ENCODE data around the gene SLC24A4.

SLC24A4 gene

GRCh38 chr14:92484132-92484823 is 161.3 kb downstream of the SLC24A4 start:
- no peak for DNase-seq

- no peak for DNase-seq
These were observed 163.9 kb downstream of the SLC24A4 start for GRCh38 chr14:92486881-92487280.

- no peak for DNase-seq
These were observed 164.7 kb downstream of the SLC24A4 start for GRCh38 chr14:92487513-92488133.

GRCh38 chr14:92489394-92490238 is 166.7 kb downstream of the SLC24A4 start:
- DNase-seq: no peak

- no peak for DNase-seq
These were observed 167.4 kb downstream of the SLC24A4 start for GRCh38 chr14:92490239-92490959.

- DNase-seq: no peak
These were observed 168.8 kb downstream of the SLC24A4 start for GRCh38 chr14:92491782-92492181.

GRCh38 chr14:92492258-92492657 is 169.3 kb downstream of the SLC24A4 start:
- DNase-seq: no peak

- no peak for DNase-seq
These were observed 170.1 kb downstream of the SLC24A4 start for GRCh38 chr14:92493024-92493423.

- no peak for DNase-seq
These were observed 170.5 kb downstream of the SLC24A4 start for GRCh38 chr14:92493492-92493891.

- no peak for DNase-seq
These were observed 171.5 kb downstream of the SLC24A4 start for GRCh38 chr14:92494512-92494911.

- DNase-seq: no peak
These were observed 172.1 kb downstream of the SLC24A4 start for GRCh38 chr14:92495027-92495426.

- no peak for DNase-seq
These were observed 173.4 kb downstream of the SLC24A4 start for GRCh38 chr14:92496191-92496857.

GRCh38 chr14:92497391-92497790 is 174.4 kb downstream of the SLC24A4 start:
- no peak for DNase-seq

- DNase-seq: no peak
These were observed 176.3 kb downstream of the SLC24A4 start for GRCh38 chr14:92499234-92499633.

- DNase-seq: no peak
These were observed 177.6 kb downstream of the SLC24A4 start for GRCh38 chr14:92500491-92500941.

GRCh38 chr14:92501891-92502351 is 179.0 kb downstream of the SLC24A4 start:
- no peak for DNase-seq

- no peak for DNase-seq
These were observed 179.7 kb downstream of the SLC24A4 start for GRCh38 chr14:92502541-92503286.

GRCh38 chr14:92503756-92504491 is 181.0 kb downstream of the SLC24A4 start:
- DNase-seq: no peak

GRCh38 chr14:92505826-92506225 is 182.9 kb downstream of the SLC24A4 start:
- no peak for DNase-seq

- no peak for DNase-seq
These were observed 183.3 kb downstream of the SLC24A4 start for GRCh38 chr14:92506231-92506630.
